Cardiac septum (tissue), 1 donor: ENCODE results near the gene TRAPPC13. TPM values are rescaled to one million over a fixed set of nuclear protein-coding genes. Genes with fewer than 3 reads are reported as not detected.
"Not testable (repeated sequence)": the region's sequence is repeated elsewhere in the genome, so short reads cannot be mapped to it uniquely, and the experiment has no call there.

ENCODE experiments used
- DNase-seq: peaks from one replicate; pipeline ENCODE4 v3.0.0-alpha.2; 2020; ENCODE audit warnings: low spot score
- intact Hi-C: fragments of 100-400 bp; cut with DNase I; formaldehyde crosslinking; loops from one replicate; pipeline ENCODE4 v1.14.0; 2022
- long read RNA-seq: library from polyadenylated mRNA; unstranded; transcript quantifications from one replicate; pipeline ENCODE4 v2.0.0, GENCODE V29; 2021
- total RNA-seq: library from RNA; stranded (reverse); fragmentation: NEBNext Ultra II Directional; extraction: Animal tissue kit (Norgen Biotek cat#: 25700); gene quantifications from one replicate; pipeline ENCODE4 v1.2.1, GENCODE V29; 2021
- donor health status: DM: no; HTN: no; CAD: no.

Gene TRAPPC13, protein sequence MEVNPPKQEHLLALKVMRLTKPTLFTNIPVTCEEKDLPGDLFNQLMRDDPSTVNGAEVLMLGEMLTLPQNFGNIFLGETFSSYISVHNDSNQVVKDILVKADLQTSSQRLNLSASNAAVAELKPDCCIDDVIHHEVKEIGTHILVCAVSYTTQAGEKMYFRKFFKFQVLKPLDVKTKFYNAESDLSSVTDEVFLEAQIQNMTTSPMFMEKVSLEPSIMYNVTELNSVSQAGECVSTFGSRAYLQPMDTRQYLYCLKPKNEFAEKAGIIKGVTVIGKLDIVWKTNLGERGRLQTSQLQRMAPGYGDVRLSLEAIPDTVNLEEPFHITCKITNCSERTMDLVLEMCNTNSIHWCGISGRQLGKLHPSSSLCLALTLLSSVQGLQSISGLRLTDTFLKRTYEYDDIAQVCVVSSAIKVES
- 18.9 TPM for total RNA-seq
- long read RNA-seq, partial matches to known transcripts: 2 of 12 reads
- long read RNA-seq, other reads (novel, unspliced or antisense): 7 of 12 reads

DNA sequence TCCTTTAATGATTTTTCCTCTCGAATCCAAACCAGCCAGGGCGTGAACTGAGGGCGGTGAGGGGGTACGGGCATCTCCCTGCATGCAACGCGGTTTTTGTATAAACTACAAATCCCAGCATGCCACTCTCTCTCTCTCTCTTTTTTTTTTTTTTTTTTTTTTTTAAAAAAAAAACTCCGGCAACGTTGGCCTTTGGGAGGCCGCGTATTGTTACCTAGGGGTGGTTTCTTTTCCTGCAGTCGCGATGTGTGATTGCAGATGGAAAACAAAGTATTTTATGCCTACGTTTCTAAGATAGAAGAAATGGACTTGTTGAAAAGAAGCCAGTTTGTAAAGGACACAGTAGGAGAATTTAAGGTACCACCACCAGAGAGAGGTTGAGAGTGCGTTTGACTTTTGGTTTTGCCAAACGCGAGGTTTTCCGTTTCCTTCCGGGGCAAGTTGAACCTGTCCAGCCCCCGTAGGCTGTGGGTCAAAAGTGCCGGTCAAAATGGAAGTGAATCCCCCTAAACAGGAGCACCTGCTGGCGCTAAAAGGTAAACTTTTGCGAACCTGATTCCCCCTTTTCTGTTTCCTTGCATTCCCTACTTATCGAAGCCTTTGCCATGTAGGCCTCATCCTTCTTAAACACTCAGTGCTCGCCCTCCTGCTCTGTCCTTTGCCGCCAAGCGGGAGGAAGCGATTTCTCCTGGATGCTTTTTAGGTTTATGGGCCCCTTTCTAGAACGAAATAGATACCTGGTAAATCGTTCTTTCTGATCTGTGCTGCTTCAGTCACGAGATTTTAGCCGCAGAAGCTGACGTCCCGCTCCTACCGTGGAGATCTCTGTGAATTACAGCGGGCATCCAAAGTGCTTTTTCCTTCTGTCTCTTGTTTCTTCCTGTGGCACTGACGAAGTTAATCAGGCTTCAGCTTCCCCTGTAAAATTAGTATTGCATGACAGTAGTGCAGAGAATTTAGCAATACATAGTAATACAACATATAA, at the start of gene TRAPPC13, which contains the start of gene SHLD3:
Gene TRAPPC13 (plus strand): TSS at position 457 of the 985 bp plus-strand sequence. CDS start 34 bp downstream, at position 491.
Gene SHLD3 (plus strand): TSS at position 457 of the 985 bp plus-strand sequence. CDS start 4,561 bp downstream, outside the sequence.
- DNase-seq: peak; percentile 88
- intact Hi-C loops: loop anchor here (5.0 kb wide), 1 partner anchor 63 kb away; the partner anchor contains the start of genes CENPK and PPWD1

DNA sequence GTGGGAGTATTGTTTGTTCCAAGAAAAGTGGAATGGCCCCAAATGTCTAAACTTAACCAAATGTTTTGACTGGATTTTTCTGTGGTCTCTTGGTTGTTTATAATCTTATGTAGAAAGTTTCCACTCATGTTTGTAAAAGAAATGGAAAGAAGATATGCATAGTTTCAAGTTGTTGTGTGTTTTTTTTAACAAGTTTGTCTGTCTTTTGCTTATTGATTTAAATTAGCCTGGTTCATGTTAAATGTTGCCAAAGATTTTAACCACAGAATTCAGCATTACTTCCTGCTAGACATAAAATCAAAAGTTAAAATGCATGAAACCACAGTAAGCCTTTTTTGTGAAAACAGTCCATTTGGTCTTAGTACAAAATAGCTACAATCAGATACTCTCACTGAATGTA, 47.7 kb upstream of the TRAPPC13 start:
- intact Hi-C loops: no loop called here

DNA sequence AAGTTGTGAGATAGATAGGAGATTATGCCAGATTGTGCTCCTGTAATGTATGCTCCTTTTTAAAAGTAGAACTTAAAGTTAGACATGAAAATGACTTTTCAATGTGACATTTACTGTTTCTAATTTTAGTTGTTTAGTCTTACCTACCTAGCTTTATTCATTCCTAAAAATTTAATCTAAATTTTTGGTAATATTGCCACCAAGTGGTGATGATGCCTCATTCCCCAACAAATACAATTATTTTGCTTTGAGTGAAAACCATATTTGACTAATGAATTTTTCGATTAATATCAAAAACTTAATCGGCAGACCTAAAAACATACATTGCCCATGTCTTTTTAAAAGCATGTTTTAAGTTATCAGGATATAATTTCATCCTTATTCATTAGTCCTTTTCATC, 36.1 kb upstream of the TRAPPC13 start:
- no peak for DNase-seq
- intact Hi-C loops: no loop called here

More for the DNA sequence above, 47.7 kb upstream of the TRAPPC13 start:
- no peak for DNase-seq

DNA sequence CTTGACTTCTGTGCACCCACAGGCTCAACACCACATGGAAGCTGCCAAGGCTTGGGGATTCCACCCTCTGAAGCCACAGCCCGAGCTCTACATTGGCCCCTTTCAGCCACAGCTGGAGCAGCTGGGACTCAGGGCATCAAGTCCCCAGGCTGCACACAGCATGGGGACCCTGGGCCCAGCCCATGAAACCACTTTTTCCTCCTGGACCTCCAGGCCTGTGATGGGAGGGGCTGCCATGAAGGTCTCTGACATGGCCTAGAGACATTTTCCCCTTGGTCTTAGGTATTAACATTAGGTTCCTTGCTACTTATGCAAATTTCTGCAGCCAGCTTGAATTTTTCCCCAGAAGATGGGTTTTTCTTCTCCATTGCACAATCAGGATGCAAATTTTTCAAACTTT, 23.1 kb upstream of the TRAPPC13 start:
- intact Hi-C loops, DNase-seq: not testable (repeated sequence)

DNA sequence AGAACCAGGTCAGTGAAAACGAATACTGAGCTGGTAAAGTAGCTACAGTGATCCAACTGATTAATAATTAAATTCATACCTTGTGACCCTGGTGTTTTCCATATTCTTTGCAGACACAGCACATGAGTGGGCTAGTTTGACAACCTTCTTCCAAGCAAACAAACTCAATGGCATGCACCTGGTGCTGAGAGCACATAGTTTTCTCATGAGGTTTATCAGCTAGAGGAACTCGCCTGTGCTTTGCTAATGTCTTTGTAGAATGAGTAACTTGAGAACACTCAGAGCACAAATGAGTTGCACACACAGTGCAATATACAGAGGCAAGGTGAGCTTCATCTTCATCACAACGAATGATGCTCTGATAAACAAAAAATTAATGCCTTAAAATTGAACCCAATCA, 13.3 kb upstream of the TRAPPC13 start:
- DNase-seq: no peak
- intact Hi-C loops: no loop called here

DNA sequence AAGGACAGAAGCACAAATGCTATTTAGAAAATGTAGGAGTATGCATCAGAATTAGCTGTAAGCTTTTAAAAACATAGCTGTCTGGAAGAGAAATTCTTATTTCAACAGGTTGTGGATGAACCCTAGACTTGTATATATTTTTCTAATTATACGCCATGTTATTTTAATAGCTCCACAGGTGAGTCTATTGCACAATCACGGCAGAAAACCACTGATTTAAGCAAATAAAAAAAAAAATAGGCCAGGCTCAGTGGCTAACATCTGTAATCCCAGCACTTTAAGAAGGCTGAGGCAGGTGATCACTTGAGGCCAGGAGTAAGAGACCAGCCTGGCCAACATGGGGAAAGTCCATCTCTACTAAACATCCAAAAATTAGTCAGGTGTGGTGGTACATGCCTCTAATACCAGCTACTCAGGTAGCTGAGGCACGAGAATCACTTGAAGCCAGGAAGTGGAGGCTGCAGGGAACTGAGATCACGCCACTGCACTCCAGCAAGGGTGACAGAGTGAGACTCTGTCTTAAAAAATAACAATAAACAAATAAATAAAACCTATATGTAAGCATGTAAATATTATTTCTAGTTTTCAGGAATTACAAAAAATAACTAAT, 12.4 kb upstream of the TRAPPC13 start:
- intact Hi-C loops: no loop called here

DNA sequence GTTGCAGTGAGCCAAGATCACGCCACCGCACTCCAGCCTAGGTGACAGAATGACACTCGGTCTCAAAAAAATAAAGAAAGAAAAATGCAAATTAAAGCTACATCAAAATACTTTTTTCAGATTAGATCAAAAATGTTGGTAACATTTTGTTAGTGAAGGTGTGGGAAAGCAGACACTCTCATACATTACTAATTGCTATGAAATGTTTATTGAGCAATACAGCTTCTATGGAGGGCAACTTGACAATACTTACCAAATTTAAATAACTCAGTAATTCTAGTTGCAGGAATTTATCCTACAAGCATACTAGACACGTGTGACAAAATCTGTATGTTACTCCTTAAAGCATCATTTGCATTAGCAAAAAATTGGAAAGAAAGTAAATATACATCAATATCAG, 4.8 kb upstream of the TRAPPC13 start:
- intact Hi-C loops: loop anchor here (5.0 kb wide), 1 partner anchor 58 kb away; the partner anchor contains the start of genes CENPK and PPWD1

More for the DNA sequence above, 12.4 kb upstream of the TRAPPC13 start:
- no peak for DNase-seq

DNA sequence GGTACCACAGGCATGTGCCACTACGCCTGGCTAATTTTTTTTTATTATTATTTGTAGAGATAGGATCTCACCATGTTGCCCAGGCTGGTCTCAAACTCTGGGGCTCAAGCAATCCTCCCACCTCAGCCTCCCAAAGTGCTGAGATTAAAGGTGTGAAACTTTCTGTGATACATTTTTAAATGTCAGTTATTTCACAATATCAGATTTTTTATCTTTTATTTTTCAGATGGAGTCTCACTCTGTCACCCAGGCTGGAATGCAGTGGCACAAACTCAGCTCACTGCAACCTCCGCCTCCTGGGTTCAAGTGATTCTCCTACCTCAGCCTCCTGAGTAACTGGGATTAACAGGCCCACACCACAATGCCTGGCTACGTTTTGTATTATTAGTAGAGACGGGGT, 2.9 kb upstream of the TRAPPC13 start:
- DNase-seq: not testable (repeated sequence)
- intact Hi-C loops: loop anchor here (5.0 kb wide), 1 partner anchor 60 kb away; the partner anchor contains the start of genes CENPK and PPWD1

More for the DNA sequence above, 4.8 kb upstream of the TRAPPC13 start:
- DNase-seq: no peak

DNA sequence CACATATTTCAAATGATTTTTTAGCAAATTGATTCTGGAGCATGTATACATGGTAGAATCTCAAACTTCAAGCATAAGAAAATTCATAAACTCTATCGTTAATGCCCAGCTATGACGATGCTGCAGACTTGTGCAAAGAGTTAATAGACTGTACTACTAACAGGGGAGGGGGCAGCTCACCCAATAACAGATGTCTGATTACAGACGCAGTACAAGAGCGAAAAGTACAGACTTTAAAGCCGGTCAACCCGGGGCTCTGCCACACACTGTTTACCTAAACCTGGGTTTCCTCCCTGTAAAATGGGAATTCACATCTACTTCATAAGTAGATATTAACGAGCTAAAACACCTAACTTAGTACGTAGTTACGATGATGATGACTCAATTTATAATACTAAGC, 1.3 kb upstream of the TRAPPC13 start:
- DNase-seq: no peak
- intact Hi-C loops: loop anchor here (5.0 kb wide), 1 partner anchor 61 kb away; the partner anchor contains the start of genes CENPK and PPWD1

DNA sequence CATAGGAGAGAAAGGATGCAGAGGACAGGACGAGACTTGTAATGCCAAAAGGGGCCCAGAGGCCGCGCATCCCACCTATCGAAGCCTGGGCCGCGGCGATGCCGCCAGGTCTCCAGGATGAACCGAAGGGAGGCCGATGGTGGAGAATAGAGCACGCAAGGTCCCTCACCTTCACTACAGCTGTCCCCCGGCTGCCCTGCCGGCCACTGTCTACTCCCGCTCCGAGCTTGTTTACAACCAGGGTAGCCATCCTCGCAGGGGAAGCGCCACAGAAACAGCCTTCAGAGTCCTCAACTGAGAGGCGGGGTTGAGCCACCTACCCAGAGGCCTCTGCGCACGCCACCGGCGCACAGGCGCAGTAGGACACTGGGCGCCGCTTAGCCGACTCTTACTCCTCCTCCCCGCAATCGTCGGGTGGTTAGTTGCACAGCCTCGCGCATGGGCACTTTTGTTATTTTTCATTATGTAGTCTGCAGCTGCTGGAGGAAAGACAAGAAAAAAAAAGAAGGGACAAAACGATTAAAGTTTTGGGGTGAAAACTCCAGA, 729 bp upstream of the TRAPPC13 start, which contains the start of gene TRIM23:
Gene TRIM23 (minus strand): TSS at position 309 of the 546 bp plus-strand sequence. CDS start 59 bp downstream, at position 250.
- intact Hi-C loops: loop anchor here (5.0 kb wide), 1 partner anchor 62 kb away; the partner anchor contains the start of genes CENPK and PPWD1
- peak; percentile 96 for DNase-seq

DNA sequence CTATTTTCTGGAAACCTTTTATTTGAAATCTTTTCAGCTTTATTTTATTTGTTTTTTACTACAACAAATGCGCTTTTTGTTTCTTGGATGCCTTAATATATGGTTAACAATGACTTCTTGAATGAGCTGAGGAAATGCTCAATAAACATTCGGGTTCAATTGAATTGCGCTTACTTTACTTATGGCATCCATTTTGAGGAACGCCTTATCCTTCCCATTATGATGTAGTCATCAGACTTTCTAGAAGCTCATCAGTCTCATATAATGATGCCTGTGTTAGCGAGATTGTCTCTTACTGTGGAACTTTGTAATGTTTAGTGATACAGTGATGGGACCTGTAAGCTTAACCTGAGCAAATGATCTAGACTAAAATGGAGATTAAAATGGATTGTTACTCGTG, 916 bp downstream of the TRAPPC13 start:
- no peak for DNase-seq
- intact Hi-C loops: no loop called here

DNA sequence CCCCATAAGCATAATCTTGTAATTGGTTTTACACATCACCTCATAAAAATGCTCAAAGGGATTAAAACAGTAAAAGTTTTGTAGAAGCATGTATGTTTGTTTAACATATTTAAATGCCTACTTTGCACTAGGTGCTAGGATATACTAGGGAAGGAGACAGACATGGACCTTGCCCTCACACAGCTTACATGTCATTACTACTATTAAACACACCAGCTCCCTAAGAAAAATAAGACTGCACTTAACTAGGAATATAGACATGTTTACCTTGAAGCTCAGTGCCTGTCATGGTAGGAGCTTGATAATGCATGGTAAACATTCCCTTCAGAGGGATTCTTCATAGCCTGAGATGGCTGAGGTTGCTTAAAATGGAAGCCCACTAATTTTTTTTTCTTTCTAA, 6.2 kb downstream of the TRAPPC13 start:
- intact Hi-C loops: no loop called here
- DNase-seq: no peak

DNA sequence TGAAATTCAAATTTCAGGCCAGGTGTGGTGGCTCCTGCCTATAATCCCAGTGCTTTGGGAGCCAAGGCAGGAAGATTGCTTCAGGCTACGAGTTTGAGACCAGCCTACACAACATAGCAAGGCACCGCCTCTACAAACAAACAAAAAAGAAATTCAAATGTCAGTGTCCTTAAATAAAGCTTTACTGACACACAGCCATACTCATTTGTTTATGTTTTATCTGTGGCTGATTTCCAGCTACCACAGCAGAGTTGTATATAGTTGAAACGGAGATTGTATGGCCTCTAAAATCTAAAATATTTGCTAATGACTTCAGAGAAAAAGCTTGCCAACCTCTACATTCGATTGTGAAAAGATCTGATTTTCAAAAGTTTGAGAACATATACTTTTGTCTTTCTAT, 15.4 kb downstream of the TRAPPC13 start:
- DNase-seq: no peak
- intact Hi-C loops: no loop called here

DNA sequence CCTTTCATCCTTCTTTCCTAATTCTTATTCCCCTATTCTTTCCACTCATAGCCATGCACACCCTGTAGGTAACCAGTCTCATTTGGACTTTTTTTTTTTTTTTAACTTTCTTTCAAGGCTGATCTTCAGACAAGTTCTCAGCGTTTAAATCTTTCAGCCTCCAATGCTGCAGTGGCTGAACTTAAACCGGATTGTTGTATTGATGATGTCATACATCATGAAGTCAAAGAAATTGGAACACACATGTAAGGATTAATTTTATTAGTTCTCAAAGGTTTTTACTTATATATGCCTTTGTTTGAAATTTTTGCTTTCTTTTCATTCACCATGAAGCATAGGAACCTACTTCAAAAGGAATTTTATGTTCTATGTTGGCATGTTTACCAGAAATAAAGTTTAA, 22.1 kb downstream of the TRAPPC13 start:
- no peak for DNase-seq

DNA sequence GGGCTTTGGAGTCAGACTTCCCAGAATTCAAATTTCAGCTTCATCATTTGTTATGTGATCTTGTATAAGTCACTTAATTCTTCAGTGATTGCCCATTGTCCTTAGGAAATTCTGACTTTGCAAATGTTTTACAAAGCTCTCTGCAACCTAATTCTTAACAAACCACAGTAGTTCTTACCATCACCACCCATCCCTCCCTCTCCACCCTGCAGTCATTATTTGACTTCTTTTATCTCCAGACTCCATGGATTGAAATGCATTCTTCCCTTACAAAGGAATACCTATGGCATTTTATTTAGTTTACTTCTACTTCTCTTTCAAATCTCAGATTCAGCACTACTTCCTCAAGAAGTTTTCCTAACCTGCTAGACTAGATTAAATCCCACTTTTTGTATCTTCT, 23.1 kb downstream of the TRAPPC13 start:
- DNase-seq: no peak
- intact Hi-C loops: no loop called here

More for the DNA sequence above, 22.1 kb downstream of the TRAPPC13 start:
- intact Hi-C loops: no loop called here

DNA sequence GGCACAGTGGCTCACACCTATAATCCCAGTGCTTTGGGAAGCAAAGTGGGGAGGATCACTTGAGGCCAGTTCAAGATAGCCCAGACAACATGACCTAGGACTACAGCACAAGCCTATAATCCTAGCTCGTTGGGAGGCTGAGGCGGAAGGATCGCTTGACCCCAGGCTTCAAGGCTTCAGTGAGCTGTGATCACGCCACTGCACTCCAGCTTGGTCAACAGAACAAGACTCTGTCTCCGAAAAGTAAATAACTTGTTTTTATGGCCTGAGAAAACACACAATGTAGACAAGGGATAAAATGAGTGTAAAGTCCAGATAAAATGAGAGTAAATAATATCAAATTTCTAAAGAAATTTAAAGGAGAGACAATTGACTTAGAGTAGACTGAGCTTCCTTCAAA, 26.3 kb downstream of the TRAPPC13 start:
- intact Hi-C loops: no loop called here
- no peak for DNase-seq

DNA sequence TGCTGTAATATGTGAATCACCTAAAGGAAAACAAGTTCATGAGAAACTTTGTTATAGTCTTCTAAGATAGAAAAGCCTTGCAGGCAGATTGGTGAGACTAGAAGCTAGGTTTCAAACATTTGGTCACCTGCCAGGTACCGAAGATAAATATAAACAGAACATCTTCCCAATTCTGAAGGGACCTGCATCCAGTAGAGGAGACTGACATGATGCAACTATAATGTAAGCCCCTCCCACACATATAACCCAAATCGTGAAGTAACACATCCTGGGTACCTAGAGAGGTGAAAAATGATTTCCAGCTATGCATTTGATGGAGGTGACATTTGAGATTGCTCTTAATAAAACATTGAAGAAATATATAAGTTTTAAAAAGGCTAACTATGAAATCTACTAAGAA, 29.9 kb downstream of the TRAPPC13 start:
- intact Hi-C loops: no loop called here
- no peak for DNase-seq

DNA sequence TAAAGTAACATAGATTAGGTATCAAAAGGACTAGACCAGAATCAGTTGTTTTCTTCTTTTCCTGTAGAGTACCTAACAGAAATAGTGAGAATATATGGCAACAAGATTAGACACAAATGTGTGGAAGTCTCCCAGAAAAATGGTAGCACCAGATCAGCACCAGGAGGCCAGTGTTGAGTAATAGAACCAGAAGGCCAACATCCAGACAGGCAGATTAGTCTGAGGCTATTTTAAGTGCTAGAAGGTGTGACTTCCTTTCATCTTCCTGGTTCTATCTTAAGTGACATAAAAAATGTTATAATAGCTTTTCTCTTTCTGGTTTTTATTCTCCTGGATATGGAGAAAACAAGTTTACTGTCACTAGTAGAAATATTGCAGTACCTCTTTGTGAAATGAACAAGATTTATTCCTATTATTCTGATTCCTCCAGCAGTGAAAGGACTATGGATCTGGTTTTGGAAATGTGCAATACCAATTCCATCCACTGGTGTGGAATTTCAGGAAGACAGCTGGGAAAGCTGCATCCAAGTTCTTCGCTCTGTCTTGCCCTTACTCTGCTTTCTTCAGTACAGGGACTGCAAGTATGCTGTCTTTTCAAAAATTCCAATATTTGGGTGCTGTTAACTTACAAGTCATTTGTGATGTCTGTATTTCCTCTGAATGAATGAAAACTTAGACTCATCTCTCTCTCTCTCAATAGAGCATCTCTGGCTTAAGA, 39.1 kb downstream of the TRAPPC13 start:
- no peak for DNase-seq
- intact Hi-C loops: no loop called here
